ENCODE results near the gene HDAC4.

DNA sequence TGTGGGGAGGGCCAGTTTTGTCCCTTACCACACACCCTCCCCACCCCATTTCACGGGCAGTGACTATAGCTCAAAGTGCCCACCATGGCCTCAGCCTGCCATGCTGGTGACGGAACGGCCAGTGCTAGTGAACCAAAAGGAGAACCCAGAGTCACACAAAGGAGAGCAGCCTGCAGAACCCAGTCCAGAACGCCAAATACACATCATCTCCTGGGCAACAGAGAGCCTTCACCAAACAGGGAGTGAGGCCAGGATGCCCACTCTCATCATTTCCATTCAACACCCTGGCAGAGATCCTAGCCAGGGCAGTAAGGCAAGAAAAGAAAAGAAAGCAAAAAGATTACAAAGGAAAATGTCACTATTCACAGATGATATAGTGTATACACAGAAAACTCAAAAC, 38.3 kb downstream of the HDAC4 start:
- TF ChIP-seq, protein P1, sequence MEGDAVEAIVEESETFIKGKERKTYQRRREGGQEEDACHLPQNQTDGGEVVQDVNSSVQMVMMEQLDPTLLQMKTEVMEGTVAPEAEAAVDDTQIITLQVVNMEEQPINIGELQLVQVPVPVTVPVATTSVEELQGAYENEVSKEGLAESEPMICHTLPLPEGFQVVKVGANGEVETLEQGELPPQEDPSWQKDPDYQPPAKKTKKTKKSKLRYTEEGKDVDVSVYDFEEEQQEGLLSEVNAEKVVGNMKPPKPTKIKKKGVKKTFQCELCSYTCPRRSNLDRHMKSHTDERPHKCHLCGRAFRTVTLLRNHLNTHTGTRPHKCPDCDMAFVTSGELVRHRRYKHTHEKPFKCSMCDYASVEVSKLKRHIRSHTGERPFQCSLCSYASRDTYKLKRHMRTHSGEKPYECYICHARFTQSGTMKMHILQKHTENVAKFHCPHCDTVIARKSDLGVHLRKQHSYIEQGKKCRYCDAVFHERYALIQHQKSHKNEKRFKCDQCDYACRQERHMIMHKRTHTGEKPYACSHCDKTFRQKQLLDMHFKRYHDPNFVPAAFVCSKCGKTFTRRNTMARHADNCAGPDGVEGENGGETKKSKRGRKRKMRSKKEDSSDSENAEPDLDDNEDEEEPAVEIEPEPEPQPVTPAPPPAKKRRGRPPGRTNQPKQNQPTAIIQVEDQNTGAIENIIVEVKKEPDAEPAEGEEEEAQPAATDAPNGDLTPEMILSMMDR (IDR thresholded peaks at IDR 0.05) = no peak
- no peak for TF ChIP-seq ZFX (IDR thresholded peaks at IDR 0.05; ENCODE audit: borderline replicate concordance)

Measured in 22Rv1 (cell line).